ENCODE results near the gene CACNA2D2.
A peak's percentile ranks its signal among the peaks of the same experiment; 100 is the strongest.
"Not testable (repeated sequence)": the region's sequence is repeated elsewhere in the genome, so short reads cannot be mapped to it uniquely, and the experiment has no call there.

The CACNA2D2 gene

GRCh38 chr3:50525987-50526386, 22.6 kb upstream of the CACNA2D2 start:
- DNase-seq: peak; percentile 43

GRCh38 chr3:50525191-50525910, 21.9 kb upstream of the CACNA2D2 start:
- DNase-seq: no peak

- DNase-seq: no peak
Measured at GRCh38 chr3:50524746-50525145, 21.3 kb upstream of the CACNA2D2 start.

DNA sequence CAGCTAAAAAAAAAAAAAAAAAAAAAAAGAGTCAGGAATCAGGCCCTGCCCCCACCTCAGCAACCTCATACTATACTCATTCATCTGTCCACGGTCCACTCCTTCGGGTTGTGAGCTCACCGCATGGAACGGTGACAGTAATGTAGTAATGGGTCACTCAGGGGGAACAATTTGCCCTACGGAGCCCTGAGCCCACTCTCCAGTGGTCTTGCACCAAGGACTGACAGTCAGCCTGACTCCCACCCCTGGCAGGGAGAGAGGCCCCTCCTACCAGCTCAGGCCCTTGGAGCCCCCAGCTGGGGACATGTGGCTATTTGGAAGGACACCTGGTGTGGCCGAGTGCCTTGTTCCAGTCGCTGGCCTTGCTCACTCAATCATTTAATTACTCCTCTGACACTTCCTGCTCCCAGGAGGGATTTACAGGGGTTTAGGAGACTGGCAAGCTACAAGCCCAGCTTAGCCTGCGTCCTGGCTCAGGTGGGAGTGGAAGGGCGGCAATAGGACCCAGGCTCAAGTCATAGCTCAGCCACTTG, 19.9 kb upstream of the CACNA2D2 start:
- no peak for DNase-seq

DNA sequence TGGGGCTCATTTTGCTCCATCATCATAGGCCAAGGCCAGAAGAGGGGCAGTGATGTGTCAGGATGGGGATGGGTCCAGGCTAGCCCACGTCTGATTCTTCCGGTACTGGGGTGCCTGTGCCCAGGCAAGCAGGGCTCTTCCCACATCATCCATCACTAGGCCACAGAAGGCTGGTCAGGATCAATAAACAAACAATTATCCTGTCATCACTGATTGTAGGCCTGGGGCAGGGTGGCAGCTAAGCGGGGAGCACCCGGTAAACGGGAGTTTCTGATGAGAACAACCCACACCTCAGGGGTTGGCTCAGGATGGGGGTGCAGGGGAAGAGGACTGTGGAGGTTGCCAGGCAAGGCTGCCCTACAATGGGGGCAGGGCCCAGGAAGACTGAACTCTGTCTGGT, 18.1 kb upstream of the CACNA2D2 start:
- DNase-seq: no peak

GRCh38 chr3:50520849-50521248, 17.4 kb upstream of the CACNA2D2 start:
- DNase-seq: no peak

DNA sequence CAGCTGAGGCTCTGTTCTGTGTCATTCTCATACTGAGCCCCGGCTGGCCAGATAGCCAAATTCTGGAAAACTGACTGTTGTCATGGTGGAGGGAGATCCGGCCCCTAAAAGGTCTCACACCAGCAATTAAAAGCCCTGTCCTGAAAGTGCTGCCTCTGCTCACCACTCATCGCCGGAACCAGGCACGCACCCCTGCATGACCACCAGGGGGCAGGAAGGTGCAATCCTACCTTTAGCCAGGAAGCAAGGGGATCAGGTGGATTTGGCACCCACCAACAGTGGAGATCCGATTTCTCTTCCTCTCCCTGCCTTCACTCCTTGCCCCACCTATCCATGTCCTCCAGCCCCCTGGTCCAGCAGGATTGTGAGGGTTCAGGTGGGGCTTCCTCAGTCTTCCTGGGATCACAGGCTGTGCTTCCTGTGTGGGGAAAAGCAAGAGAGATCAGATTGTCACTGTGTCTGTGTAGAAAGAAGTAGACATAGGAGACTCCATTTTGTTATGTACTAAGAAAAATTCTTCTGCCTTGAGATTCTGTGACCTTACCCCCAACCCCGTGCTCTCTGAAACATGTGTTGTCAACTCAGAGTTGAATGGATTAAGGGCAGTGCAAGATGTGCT, 16.1 kb upstream of the CACNA2D2 start:
- peak; percentile 28 for DNase-seq

DNA sequence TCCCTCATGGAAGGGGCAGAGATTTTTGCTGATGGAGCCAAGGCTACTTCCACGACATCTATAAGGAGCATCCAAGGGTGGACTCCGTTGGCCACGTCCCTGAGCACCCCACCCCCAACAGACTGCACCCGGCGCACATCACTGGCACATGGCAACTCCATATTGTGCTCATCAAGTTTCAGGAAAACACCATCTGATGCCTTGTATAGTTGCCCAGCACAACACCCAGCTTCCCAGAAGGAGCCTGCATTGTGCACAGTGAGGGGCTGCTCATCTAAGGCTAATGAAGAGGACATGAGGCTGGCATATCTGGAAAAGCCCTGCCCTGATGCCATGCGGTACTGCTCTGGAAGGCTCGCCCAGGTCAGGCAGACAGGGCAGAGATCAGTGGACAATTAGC, 15.0 kb upstream of the CACNA2D2 start:
- no peak for DNase-seq

- no peak for DNase-seq
Measured at GRCh38 chr3:50517721-50518206, 14.3 kb upstream of the CACNA2D2 start.

GRCh38 chr3:50516440-50516871, 13.0 kb upstream of the CACNA2D2 start:
- DNase-seq: no peak

- no peak for DNase-seq
Measured at GRCh38 chr3:50515565-50516439, 12.4 kb upstream of the CACNA2D2 start.

DNA sequence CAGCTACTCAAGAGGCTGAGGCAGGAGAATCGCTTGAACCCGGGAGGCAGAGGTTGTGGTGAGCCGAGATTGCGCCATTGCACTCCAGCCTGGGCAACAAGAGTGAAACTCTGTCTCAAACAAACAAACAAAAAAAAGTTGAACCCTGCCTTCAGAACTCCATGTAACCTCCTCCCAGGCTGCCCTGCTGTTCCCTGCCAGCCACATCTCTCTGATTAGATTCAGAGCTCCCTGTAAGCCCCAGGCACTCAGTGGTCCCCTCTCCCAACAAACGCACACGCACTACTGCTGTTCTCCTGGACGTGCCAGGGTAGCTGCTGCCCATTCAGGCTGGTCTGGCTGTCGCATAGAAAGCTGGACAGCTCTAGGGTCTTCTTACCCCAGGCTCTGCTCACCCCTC, 9.5 kb upstream of the CACNA2D2 start:
- not testable (repeated sequence) for DNase-seq

- DNase-seq: no peak
Measured at GRCh38 chr3:50512131-50512530, 8.7 kb upstream of the CACNA2D2 start.

- DNase-seq: no peak
Measured at GRCh38 chr3:50510325-50510724, 6.9 kb upstream of the CACNA2D2 start.

GRCh38 chr3:50509715-50510114, 6.3 kb upstream of the CACNA2D2 start:
- no peak for DNase-seq

DNA sequence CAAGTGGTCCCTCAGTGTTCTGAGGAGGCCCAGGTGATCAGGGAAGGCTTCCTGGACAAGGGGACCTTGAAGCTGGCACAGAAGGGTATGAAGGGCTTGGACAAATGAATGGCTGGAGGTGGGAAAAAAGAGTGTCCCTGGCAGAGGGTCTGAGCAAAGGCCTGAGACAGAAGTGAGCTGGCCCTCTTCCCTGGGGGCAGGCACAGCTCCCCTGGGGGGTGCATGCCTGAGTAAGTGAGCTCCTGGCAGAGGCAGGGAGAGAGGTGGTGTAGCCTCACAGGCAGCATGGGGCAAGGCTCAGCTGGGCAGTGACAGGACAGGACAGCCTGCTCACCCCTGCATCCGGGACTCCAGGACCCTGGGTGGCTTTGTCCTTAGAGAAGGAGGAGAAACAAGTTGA, 5.4 kb upstream of the CACNA2D2 start:
- no peak for DNase-seq

GRCh38 chr3:50506169-50506568, 2.7 kb upstream of the CACNA2D2 start:
- no peak for DNase-seq

DNA sequence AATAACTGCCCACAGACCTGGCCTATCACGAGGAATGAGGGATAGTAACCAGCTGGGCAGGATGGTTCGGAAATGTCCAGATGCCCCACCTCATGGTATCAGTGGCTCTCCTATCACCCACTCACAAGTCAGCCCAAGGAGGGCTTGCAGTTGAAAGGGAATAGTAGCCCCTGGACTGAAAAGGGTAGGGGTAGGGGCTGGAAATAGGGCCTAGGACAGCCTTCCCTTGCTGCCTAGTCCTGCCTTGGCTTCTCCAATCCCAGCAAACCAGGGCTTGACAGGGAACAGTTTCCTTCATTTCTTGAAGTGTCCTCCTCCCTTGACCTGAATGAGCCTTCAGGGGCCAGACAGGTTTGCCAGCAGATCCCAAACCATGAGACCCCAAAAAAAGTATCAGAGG, 1.2 kb upstream of the CACNA2D2 start:
- DNase-seq: no peak

- DNase-seq: no peak
Measured at GRCh38 chr3:50502584-50503423, 630 bp downstream of the CACNA2D2 start.

DNA sequence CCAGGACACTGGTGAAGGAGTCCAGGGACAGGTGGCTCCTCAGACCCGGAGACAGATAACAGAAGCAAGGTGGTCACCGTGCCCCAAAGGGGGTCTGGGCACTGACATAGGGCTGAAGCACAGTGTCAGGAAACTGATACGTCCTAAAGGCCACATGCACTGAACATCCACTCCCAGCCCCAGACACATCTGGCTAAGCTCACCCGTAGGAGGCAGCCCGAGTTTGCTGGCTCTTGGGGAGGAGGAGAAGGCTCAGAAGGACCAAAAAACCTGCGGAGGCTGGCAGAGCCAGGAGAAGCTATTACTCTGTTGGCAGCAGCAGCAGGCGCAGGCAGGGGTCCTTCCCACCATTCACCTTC, 1.2 kb downstream of the CACNA2D2 start:
- no peak for DNase-seq

DNA sequence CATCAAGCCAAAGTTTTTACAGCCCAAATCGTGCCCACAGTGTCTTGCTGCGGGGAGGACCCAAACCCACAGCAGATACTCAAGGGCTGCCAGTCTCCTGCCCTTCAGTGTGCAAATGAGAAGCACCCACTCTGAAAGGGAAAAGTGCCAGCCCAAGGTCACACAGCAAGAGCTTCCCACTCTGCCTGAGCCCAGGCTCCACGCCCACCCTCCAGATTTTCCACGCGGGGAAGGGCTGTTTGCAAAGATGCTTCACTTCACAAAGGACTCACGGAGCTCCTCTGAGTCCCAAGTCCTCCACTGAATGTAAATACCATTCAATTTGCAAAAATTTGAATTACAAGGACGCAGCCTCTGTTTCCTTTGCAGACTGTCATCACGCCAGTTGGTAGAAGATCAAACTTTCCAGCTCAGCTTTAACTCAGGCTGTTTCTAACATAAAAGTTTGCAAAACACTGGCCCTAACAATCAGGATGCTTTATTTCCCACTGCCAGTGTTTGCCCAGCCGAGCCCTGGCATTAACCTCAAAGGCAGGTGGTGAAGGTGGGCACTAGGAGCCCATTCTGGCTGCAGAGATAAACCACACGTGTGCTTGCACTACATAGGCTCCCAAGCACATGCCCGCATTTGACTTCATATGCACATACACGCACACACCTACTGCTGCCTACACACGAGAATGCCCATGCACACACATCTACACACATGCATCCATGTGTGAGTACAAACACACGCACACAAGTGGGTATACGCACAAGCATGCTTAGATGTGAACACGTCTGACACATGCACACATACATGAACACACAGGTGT, 7.6 kb downstream of the CACNA2D2 start:
- no peak for DNase-seq

GRCh38 chr3:50494126-50494525, 9.3 kb downstream of the CACNA2D2 start:
- DNase-seq: no peak
